Measurements from ENCODE around the gene ARMC2. TPM values are rescaled to one million over a fixed set of nuclear protein-coding genes. Genes with fewer than 3 reads are reported as not detected.
A peak's percentile ranks its signal among the peaks of the same experiment; 100 is the strongest.

ARMC2 gene
- total and polyA plus RNA-seq, 2 of the 8 experiments (the other 6 are each of a cell fraction or from before 2014, with no cell fraction given) = 1.6 to 4.4 TPM

GRCh38 chr6:108848116-108848868, at the start of gene ARMC2 (continued):
- TF ChIP-seq CHD2 (IDR thresholded peaks at IDR 0.05; ENCODE audit: low read length) (no peak), BRCA1 (IDR thresholded peaks at IDR 0.05; ENCODE audit: low read depth, low read length) (no peak), HDAC6 (IDR thresholded peaks at IDR 0.05; ENCODE audit: low read depth, low read length) (no peak), POLR2A (IDR thresholded peaks at IDR 0.05; ENCODE audit: control extremely low read depth in 1 of 2, low read depth in 2 of 2, low read length in 2 of 2) (no peak), CTCF (IDR thresholded peaks at IDR 0.05; ENCODE audit: control extremely low read depth in 1 of 3, insufficient read depth in 1 of 3, low read depth in 1 of 3, low read length in 3 of 3) (no peak), SUZ12 (IDR thresholded peaks at IDR 0.05; ENCODE audit: low read length) (no peak), SRF (IDR thresholded peaks at IDR 0.05; ENCODE audit: low read depth, low read length) (no peak), CBX8 (IDR thresholded peaks at IDR 0.05; ENCODE audit: borderline replicate concordance, low read depth, low read length) (no peak), SIX5 (IDR thresholded peaks at IDR 0.05; ENCODE audit: low read depth, low read length) (no peak), EGR1 (IDR thresholded peaks at IDR 0.05; ENCODE audit: borderline replicate concordance, low read depth, low read length) (no peak), CHD1 (IDR thresholded peaks at IDR 0.05; ENCODE audit: low read depth, low read length) (no peak), RBBP5 (IDR thresholded peaks at IDR 0.05; ENCODE audit: borderline replicate concordance, low read depth, low read length) (no peak; the same call in 1 of the 2 replicates), KDM1A (IDR thresholded peaks at IDR 0.05; ENCODE audit: borderline replicate concordance, low read length) (no peak), SP4 (IDR thresholded peaks at IDR 0.05; ENCODE audit: low read length) (peak; percentile 66; the same call in 1 of the 2 replicates), NANOG (IDR thresholded peaks at IDR 0.05; ENCODE audit: insufficient read depth, low read depth, low read length, poor library complexity, severe bottlenecking) (no peak), SP2 (IDR thresholded peaks at IDR 0.05; ENCODE audit: low read length) (no peak), GABPA (IDR thresholded peaks at IDR 0.05; ENCODE audit: borderline replicate concordance, insufficient read depth, low read length) (peak; percentile 15; the same call in 1 of the 2 replicates), SAP30 (IDR thresholded peaks at IDR 0.05; ENCODE audit: insufficient read depth, insufficient replicate concordance, low read length) (no peak), RFX5 (IDR thresholded peaks at IDR 0.05; ENCODE audit: borderline replicate concordance, low read depth, low read length) (no peak), BACH1 (IDR thresholded peaks at IDR 0.05; ENCODE audit: low read length) (no peak), HDAC2 (IDR thresholded peaks at IDR 0.05; ENCODE audit: borderline replicate concordance in 1 of 2, low read depth in 2 of 2, low read length in 2 of 2) (peak; percentile 61 to 82; a peak in 1 of 4 replicates), SP1 (IDR thresholded peaks at IDR 0.05; ENCODE audit: low read depth, low read length) (no peak)

Measured in H1 (cell line).